HG03439 (cell line): Measurements from ENCODE around the gene NFASC.

Experiments
- ATAC-seq: cut with Tn5 transposase; IDR thresholded peaks from one replicate; pipeline ENCODE4 v1.9.1; 2021; ENCODE audit warnings: mild to moderate bottlenecking, moderate library complexity; ENCODE audit not compliant: unreplicated experiment

Gene NFASC

DNA sequence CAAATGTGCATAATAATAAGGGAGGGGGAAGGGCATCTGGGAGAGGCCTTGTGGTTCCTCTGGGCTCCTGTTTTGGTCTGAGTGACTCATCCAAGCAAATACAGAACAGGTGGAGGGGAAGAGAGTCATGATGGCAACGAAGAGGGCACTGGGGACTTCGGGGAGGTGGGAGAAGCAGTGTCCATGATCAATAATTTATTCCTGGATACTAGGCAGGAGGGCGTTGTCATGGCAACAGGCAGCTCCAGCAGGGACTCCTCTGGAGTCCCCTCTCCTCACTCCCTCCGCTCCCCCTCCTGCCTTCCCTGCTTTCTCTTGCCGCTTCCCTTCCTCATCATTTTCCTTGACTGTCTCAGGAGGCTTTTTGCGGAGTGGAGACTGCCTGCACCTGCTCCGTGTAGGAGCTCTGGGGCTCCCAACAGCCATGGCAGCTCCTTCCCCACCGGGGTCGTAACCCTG lies 12.3 kb upstream of the NFASC start:
- no peak for ATAC-seq

DNA sequence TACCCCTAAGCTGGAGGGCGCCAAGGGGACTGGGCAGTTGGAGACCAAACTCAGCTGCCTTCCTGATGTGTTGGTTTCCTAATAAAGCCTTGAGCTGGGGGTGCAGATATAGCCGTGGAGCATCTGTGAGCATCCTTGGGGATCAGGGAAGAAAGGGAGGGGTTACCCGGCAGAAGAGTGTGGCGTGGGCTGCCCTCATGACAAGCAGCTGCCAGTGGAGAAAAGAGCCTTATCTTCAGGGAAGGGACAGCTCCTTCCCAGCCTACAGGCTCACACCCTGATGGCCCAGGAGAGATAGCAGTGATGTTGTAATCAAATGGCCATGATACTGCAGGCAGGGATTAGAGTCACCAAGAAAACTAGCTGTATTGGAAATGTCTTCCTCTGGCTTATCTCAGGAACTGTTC lies 10.8 kb upstream of the NFASC start:
- no peak for ATAC-seq

DNA sequence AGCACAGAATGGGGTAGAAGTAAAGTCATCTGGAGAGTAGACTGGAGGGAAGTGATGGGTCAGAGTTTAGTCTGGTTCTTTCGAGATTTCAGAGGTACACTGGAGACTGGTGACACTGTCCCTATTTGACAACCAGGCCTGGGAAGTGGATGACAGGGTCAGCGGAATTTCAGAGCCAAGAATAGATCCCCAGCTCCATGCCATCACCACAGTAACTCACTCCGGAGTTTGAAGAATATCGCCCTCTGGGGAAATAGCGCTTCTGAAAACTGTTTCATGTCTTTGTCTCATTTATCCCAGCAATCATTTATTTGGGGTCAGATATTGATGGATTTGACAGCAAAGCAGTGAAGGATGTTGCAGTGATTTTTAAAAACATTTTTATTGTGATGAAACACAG lies 7.6 kb upstream of the NFASC start:
- no peak for ATAC-seq

DNA sequence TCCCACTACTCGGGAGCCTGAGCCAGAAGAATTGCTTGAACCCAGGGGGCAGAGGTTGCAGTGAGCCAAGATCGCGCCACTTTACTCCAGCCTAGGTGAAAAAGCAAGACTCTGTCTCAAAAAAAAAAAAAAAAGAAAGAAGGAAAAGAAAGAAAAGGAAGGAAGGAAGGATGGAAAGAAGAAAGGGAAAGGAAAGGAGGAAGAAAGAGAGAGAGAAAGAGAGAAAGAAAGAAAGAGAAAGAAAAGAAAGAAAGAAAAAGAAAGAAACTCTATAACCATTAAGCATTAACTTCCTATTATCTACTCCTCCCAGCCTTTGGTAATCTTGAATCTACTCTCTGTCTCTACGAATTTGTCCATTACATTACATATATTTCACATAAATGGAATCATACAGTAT lies 6.9 kb upstream of the NFASC start:
- no peak for ATAC-seq

DNA sequence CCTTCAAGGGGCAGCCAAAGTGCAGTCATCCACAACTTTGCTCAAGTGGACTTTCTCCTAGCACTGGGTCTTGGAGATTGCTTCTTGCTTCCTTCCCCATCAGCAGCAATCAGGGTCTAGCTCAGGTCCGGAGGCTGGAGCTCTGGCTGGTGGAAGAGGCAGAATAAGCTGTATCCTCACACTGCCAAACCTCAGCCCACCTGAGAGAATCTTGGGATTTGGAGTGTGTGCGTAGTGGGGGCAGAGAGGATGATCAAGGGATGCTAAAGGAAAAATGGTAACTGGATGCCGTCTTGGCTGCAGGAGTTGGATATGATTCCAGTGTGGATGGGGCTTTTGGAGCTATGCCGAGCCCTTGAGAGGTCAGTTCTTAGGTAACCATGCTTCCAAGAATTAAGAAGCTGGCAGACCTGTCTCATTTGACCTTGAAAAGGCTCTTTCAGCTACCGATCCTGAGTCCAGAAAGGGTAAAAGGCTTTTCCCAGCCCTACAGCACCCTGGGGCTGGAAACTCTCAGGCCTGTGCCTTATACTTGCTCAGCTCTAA lies 4.5 kb upstream of the NFASC start:
- ATAC-seq: no peak

DNA sequence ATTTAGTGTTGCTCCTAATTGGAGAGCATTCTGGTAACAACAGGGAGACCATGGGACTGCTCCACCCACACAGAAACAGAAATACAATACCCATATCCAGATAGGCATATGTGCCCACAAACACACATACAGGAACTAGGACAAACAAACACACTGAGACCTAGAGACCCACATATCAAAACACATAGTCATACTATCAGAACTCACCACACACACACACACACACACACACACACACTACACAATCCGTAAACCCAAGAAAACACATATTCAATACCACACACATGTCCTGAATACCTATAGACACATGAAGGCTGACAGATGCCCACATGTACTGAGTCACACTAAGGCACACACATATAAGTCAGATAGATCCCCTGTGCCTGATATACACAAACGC lies 3.5 kb upstream of the NFASC start:
- no peak for ATAC-seq

DNA sequence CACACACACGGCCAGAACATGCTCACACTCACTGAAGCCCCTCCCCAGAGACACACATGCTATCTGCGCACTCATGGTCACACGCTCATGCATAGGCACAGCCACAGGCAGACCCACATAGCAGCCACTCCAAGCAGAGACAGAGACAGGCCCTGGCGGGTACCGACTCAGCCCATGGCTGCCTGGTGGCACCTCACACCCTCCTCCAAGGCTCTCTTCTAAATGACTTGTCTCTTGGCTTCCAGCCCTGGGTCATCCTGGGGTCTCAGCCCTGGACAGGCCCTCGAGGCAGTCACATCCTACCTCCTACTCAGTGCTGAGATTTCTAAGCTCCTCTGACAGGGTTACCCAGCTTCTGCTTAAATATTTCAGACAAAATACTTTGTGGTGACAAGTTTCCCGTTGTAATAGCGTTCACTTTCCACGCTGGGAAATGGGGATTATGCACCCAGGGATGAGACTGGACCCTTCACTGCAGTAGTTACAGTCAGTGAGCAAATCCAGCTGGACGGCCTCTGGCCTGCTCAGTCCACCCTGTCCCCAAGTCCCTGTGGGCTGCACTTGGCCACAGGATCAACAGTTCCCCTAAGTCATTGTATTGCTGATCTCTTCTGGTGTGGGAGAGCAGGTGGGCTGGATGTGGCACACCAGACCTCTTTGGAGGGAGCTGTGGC lies 2.9 kb upstream of the NFASC start:
- ATAC-seq: no peak

DNA sequence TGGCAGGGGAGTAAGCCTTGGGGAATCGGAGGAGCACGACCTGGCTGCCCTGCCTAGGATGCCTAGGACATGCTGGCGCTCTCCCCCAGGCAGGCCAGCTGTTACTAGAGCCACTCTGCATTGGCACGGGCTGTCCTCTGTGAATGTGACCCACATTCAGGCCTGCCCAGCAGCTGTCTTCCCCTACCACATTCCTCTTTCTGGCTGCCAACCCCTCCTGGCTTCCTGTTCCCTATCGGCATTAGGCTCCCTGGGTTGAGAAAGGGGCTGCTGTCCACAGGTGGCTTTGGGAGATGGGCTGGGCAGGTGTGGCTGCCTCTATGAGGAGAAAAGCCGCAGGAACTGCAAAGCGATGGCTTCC lies 2.3 kb upstream of the NFASC start:
- no peak for ATAC-seq

DNA sequence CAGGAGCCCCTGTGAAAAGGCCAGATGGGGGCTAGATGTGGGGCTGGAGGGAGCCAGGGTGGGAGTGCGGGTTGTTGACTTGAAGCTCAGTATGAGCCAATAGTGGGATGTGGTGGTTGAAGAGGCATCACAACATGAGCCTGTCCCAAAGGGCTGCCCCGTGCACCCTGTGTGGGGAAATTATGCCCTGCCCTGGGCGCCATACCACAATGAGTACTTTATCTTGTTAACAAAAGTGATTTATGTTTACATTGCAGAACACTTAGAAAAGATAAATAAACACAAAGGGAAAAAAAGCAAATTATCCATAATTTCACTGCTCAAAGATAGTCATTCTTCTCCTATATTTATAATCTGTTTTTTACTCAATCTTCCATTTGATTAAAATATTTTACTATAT lies 1.6 kb upstream of the NFASC start:
- ATAC-seq: no peak

DNA sequence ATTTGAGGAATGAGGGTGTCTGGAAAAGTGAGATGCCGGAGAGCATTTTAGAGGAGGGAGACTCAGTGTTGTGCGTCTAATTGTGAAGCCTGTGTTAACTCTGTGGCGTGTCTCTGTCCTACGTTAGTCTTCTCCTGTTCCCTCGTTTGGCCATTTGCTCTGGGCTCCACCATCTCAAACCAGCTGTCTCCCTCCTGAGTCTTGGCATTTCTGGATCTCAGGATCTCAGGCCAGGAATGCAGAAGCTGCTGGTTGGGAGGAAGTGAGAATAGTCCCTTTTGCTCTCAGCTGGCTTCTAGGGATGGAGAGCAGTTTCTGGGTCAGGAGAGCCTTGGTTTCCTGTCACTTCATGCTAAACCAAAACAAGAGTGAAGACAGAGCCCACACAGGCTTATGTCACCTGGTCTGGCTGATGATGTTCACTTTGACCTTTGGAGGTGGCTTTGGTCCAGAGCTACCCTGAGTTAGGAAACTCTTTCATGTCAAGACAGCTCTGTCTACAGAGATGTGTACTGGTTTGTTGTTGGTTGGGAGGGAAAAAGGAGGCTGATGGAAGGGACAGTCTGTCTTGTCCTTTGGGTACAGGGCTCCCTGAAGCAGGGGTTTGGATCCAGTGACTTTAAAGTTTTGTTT lies 859 bp downstream of the NFASC start:
- no peak for ATAC-seq

DNA sequence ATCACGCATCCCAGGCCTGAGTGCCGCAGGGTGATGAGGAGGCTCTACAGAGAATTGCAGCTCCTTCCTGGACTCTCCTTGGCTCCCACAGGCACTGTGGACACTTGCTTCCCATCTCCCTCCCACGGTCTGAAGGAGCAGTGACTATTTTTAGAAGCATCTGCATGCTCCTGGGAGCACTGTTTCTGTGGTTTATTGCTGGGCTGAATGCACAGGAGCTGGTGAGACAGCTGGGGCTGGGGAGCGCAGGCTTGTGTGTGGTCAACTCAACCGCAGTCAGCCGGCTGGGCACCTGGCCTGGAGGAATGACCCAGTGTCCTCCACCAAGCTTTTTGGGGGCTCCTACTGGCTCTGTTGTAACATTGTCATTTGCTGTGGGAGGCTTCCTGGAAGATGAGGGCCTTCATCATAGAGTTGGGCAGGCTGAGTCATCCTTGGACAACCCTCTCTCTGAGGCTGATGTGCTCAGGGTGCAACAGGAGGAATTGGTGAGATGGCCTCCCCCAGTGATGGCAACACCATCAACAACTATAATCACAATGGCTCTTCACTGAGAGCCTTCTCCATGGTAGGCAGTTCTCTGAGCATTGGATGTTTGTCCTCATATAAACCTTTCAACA lies 1.7 kb downstream of the NFASC start:
- ATAC-seq: no peak

DNA sequence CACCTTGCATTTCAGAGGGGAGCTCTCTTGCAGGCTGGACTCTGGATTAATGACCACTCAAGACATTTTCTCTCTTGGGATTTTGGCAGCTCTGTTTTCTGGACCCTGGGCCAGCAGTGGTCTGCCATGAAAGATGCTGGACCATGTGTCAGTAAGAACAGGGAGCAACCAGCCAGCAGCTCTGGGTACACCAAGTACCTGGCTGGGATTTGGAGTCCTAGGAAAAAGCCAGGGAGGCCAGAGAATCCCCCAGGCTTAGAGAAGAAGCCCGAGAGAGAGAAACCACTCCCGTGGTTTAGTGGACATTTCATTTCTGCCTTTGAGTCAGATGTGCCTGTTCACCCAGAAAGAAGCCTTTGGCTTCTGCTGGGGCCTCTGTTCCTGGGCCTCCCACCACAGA lies 2.5 kb downstream of the NFASC start:
- no peak for ATAC-seq

DNA sequence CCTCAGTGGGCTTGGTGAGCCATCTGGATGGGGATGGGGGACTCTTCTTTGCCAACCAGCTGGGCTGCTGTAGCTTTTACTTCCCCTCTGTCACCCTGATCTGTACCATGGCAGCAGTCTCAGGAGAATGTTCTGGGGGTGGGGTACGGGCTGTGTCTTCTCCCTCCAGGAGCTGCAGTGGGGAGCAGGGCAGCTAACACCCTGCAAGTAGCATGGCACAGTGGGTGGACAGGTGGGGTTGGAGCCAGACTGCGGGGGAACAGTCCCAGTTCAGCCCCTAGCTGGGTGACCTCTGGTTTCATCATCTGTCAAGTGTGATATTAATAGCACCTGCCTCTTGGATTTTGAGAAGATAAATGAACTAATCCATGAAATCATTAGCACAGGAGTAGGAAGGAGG lies 3.1 kb downstream of the NFASC start:
- no peak for ATAC-seq

DNA sequence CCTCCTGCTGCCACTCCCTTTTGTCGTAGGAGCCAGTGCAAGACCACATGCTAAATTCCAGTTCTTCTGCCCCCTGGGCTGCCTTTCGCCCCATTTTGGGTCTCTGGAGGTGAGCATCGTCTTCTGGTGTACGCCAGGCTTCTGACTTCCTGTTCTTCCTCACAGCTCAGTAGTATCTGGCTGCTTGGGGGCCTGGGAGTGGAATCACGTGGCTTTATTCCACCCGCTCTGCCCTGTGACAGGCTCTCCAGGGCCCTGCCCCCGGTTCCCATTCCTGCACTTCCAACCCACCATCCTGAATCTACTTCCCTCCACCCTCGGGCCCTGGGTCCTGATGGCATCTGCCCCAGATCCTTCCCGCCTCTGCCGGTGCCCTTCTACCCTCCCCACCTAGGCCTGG lies 3.6 kb downstream of the NFASC start:
- no peak for ATAC-seq

DNA sequence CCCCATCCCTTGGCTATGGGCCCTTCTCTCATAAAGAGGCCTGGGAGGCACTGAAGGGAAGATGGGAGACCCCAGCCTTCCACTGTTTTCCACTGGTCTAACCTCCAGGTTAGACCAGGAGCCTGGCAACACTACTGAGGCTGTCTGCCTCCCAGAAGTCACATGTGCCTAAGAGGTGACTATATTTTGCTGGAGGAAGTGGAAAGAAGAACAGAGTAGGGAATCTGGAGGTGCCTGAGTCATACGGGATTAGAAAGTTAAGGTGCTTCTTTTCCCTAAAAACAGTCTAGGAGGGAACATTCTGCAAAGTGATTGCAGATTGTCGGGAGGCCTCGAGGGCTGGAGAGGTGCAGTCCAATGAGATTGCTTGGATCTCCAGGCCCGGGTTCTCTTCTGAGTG lies 4.6 kb downstream of the NFASC start:
- no peak for ATAC-seq

DNA sequence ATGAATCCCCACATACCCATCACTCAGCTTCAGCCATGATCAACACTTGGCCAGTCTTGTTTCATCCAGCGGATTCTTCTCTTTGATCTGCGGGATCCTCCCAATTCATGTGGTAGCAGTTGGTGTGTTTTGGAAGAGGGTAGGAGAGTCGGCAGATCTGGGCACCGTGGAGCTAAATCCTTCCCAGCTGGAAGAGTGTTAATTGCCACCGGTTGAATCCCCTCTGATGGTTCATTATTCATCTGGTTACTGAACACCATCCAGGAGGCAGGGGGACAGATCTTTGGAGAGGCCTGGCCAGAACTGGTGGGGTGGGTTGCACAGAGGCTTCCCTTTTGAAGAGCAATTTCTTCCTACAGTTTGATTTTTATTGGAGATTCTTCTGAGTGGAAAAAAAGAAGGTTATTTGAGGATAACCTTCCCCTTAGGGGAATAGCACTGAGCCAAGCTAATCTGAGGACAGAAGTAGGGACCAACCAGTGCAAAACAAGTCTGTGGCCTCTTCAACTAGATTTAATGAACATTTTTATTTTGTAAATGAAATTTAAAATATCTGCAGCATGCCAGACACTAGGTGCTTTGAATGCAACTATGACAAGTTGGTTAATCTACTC lies 8.1 kb downstream of the NFASC start:
- no peak for ATAC-seq

DNA sequence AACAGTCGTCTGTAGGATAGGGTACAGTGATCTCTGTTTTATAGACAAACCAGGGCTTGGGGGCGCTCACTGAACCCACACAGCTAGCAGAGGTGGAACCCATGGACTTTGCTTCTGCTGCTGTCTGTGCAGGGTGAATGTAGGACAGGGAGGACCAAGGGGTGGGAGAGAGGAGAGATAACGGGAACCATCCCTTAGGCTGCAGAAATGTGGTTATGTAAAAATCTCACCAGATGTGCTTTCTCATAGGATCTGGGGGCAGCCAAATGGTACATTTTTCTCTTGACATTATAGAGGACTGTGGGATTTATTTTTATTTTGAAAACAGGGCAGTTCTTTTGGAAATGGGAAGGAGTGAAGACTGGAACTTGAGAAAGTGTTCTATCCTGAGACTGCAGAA lies 8.7 kb downstream of the NFASC start:
- no peak for ATAC-seq

DNA sequence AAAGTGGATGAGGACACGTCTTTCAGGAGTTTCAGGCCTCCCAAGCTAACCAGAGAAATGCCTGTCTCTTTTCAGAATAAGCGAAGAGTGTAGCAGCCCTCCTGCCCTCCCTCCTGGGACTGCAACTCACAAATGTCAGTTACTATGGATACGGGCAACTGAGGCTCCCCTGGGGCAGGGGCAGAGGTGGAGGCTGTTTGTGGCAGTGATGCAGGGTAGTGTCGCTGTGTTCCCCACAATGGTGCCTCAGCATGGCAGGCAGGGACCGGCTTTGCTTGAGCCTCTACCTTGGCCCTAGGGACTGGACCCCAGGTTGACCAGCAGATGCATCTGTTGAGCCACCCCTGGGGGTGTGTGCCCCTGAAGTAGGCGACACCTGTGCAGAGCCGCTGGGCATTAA lies 10.2 kb downstream of the NFASC start:
- no peak for ATAC-seq

DNA sequence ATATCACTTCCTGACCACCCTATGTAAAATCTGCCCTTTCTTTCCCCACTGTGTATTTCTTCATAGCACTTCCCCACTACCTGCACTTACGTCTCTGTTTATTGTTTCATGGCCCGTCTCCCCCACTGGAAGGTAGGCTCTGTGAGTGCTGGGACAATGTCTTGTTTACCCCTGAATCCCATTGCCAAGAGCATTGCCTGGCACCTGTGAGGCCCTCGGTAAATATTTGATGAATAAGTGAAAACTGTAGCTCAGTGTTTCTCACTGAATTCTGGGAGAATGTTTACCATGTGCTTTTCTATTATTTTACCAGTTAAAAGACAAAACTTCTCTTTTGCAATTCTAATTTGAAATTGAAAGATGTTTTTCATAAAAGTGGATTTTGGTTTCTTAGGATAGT lies 11.8 kb downstream of the NFASC start:
- ATAC-seq: no peak

DNA sequence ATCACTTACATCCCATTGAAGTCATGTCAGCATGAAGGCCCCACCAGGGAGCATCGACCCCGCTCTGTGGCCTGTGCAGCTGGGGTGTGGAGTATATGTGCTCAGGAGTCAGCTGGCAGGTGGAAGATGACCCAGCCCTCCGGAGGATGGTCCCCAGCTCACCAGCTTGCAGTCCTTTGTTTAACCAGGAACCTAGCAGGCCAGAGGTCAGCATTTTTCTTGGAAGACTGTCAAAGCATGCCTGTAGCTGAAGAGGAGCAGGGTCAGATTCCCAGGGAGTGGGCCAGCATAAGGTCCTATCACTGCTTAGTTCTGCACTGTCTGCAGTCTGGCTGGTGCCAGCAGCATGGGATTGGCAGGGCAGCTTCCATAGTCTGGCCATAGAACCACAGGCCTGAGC lies 12.7 kb downstream of the NFASC start:
- no peak for ATAC-seq

DNA sequence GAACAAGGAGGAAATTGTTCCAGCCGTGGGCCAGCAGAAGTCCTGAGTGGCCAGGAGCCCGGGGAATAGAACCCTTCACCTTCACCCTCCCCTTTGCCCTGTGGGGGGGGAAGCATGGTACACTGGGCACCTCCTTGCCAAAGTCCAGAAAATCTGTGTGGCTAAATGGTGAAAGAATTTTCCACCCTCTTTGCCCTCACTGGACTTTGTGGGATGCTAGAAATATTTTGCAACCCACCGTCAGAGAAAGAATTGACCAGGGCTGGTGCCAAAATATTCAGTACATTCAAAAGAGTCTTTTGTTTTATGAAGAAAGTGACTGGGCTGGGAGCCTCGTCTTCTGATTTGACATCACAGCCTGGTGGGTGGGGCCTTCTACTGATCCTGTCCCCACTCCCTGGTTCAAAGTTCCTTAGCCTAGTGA lies 14.6 kb downstream of the NFASC start:
- no peak for ATAC-seq

DNA sequence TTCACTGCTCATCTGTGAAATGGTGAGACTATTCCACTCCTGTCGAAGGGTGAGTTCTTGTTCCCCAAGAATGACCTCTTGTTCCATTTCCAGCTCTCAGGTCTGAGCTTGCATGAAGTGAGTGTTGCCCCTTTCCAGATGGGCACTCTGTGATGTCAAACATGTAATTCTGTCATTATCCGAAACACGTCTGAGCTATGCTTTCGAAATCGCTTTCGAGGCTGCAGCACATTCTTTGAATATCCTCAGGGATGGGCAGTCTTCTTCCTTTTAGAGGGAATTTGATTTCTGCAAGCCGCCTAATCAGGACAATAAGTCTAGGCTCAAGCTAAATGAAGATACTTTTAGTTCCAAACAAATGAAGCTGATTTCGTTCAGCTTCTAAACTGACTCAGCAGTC lies 15.1 kb downstream of the NFASC start:
- no peak for ATAC-seq
